Suprapubic skin (tissue), 4 donors: ENCODE measurements around the gene MARCHF4.

Experiments used
- CTCF ChIP-seq, 2 donors: fragments of 200-600 bp in 1 of 2; fragments of 450-650 bp in 1 of 2; sonication (generic) in 1 of 2; IDR thresholded peaks; one replicate each; pipeline ENCODE4 v1.5.1; 2016 to 2019; ENCODE audit warnings: antibody characterized with exemption in 2 of 2, mild to moderate bottlenecking in 1 of 2, moderate library complexity in 1 of 2
- EP300 ChIP-seq: sonication (generic); formaldehyde crosslinking; IDR thresholded peaks from one replicate; pipeline ENCODE4 v1.6.1; 2017; ENCODE audit warnings: antibody characterized with exemption
- POLR2A ChIP-seq, 2 donors: fragments of 450-650 bp; IDR thresholded peaks; one replicate each; pipeline ENCODE4 v1.6.1; 2017; ENCODE audit warnings: antibody characterized with exemption in 2 of 2, mild to moderate bottlenecking in 2 of 2, moderate library complexity in 2 of 2
- POLR2AphosphoS5 ChIP-seq, 3 donors: sonication (generic); formaldehyde crosslinking; IDR thresholded peaks; one replicate each; pipeline ENCODE4 v1.6.1; 2017; ENCODE audit warnings: antibody characterized with exemption in 3 of 3

GRCh38 chr2:216350214-216350791, 22.0 kb downstream of the MARCHF4 start:
- TF ChIP-seq EP300 (no peak), POLR2A (IDR thresholded peaks at IDR 0.05) (no peak), CTCF (IDR thresholded peaks at IDR 0.05) (no peak), POLR2AphosphoS5 (IDR thresholded peaks at IDR 0.05) (no peak)
